Esophagus muscularis mucosa (tissue), 4 donors: ENCODE results near the gene SPNS3. TPM values are rescaled to one million over a fixed set of nuclear protein-coding genes. Genes with fewer than 3 reads are reported as not detected.

Experiments used
- DNase-seq: peaks from one replicate; pipeline ENCODE4 v3.0.0-alpha.2; 2017; ENCODE audit errors: extremely low spot score
- H3K27ac ChIP-seq, 4 donors: fragments of 200-600 bp; sonication (generic); replicated peaks in 1 of 4; 1 replicate in 3 of 4; 2 replicates in 1 of 4; pipeline ENCODE4 v1.5.1; 2016 to 2019; ENCODE audit warnings: mild to moderate bottlenecking in 1 of 4
- H3K27me3 ChIP-seq, 4 donors: fragments of 200-600 bp; sonication (generic); one replicate each; pipeline versions ENCODE4 v1.5.1 to v1.6.0; 2016 to 2019
- H3K36me3 ChIP-seq, 4 donors: fragments of 200-600 bp; sonication (generic); one replicate each; pipeline ENCODE4 v1.5.1; 2016 to 2019
- H3K4me1 ChIP-seq, 4 donors: fragments of 200-600 bp; sonication (generic); one replicate each; pipeline ENCODE4 v1.5.1; 2016 to 2019
- H3K4me3 ChIP-seq, 4 donors: fragments of 200-600 bp; sonication (generic); 1 replicate in 2 of 4; 2 replicates in 2 of 4; pipeline ENCODE4 v1.5.1; 2016 to 2019; ENCODE audit warnings: mild to moderate bottlenecking in 4 of 4, moderate library complexity in 1 of 4
- H3K9me3 ChIP-seq, 4 donors: fragments of 200-600 bp; sonication (generic); 1 replicate in 3 of 4; 2 replicates in 1 of 4; pipeline ENCODE4 v1.5.1; 2016 to 2019
- CTCF ChIP-seq, 3 experiments: fragments of 200-600 bp in 2 of 3; fragments of 450-650 bp in 1 of 3; sonication (generic) in 2 of 3; IDR thresholded peaks; one replicate each; pipeline ENCODE4 v1.5.1; 2017 to 2019; ENCODE audit warnings: antibody characterized with exemption in 3 of 3, mild to moderate bottlenecking in 2 of 3, moderate library complexity in 1 of 3
- EP300 ChIP-seq: sonication (generic); formaldehyde crosslinking; IDR thresholded peaks from one replicate; pipeline ENCODE4 v1.6.1; 2017; ENCODE audit warnings: antibody characterized with exemption
- POLR2A ChIP-seq: fragments of 450-650 bp; IDR thresholded peaks from one replicate; pipeline ENCODE4 v1.6.1; 2017; ENCODE audit warnings: antibody characterized with exemption, moderate library complexity, mild to moderate bottlenecking, low read depth
- POLR2AphosphoS5 ChIP-seq, 2 donors: sonication (generic); formaldehyde crosslinking; IDR thresholded peaks; one replicate each; pipeline ENCODE4 v1.6.1; 2017; ENCODE audit warnings: antibody characterized with exemption in 2 of 2
- WGBS: methylation state at CpG from one replicate; pipeline ENCODE4 v1.1.5; 2018; 5-methylcytosine and 5-hydroxymethylcytosine counted together
- intact Hi-C: fragments of 100-400 bp; cut with DNase I; formaldehyde crosslinking; loops from one replicate; pipeline ENCODE4 v1.15.1; 2023
- total RNA-seq, 4 donors: library from RNA; depleted of rRNA; stranded (reverse); fragments of >200 nt; gene quantifications; one replicate each; pipeline versions ENCODE4 v1.1.0 to v1.2.1, GENCODE V29; 2016

The SPNS3 gene
- total RNA-seq, 4 donors from 2014 or later, result 0.17 TPM; not detected in 3

GRCh38 chr17:4422864-4423263 lies 10.9 kb upstream of the SPNS3 start:
- DNase-seq, result no peak
- H3K36me3 ChIP-seq, result no peaks in the 10 kb centered on the region
- H3K4me3 ChIP-seq, result no peak overlapping the region
- H3K9me3 ChIP-seq, result no peaks in the 10 kb centered on the region
- H3K27me3 ChIP-seq, result no peaks in the 10 kb centered on the region
- TF ChIP-seq POLR2A (no peak), POLR2AphosphoS5 (IDR thresholded peaks at IDR 0.05) (no peak), CTCF (IDR thresholded peaks at IDR 0.05) (no peak), EP300 (no peak)
- peaks cover 0 to 6% (median 4%) of the 10 kb centered on the region in 4 donors for H3K4me1 ChIP-seq
- no peak overlapping the region for H3K27ac ChIP-seq
- WGBS, result 88% methylated on average over 6 of the region's 6 CpGs
- intact Hi-C loops, result loop anchor here (10.0 kb wide), 1 partner anchor 132 kb away; the partner anchor contains the start of gene MYBBP1A

- intact Hi-C loops, result loop anchor here (10.0 kb wide), 1 partner anchor 129 kb away; the partner anchor contains the start of gene MYBBP1A
- 80% methylated on average over 10 of the region's 10 CpGs for WGBS
- no peak for DNase-seq
- Histone ChIP-seq H3K4me1 (peaks cover 0 to 5% (median 4%) of the 10 kb centered on the region in 4 donors), H3K4me3 (no peak overlapping the region), H3K9me3 (no peaks in the 10 kb centered on the region), H3K27ac (no peak overlapping the region), H3K27me3 (no peaks in the 10 kb centered on the region), H3K36me3 (no peaks in the 10 kb centered on the region)
- TF ChIP-seq POLR2A (no peak), POLR2AphosphoS5 (IDR thresholded peaks at IDR 0.05) (no peak), EP300 (no peak), CTCF (IDR thresholded peaks at IDR 0.05) (no peak)
These were observed 8.3 kb upstream of the SPNS3 start for GRCh38 chr17:4425398-4425797.

GRCh38 chr17:4426499-4427208 lies 7.1 kb upstream of the SPNS3 start:
- DNase-seq, result no peak
- Histone ChIP-seq H3K4me3 (no peak overlapping the region), H3K36me3 (no peaks in the 10 kb centered on the region), H3K27me3 (no peaks in the 10 kb centered on the region), H3K9me3 (no peaks in the 10 kb centered on the region), H3K4me1 (no peaks in the 10 kb centered on the region), H3K27ac (no peak overlapping the region)
- WGBS, result 79% methylated on average over 10 of the region's 10 CpGs
- TF ChIP-seq EP300, result no peak
- no peak for TF ChIP-seq CTCF (IDR thresholded peaks at IDR 0.05)
- TF ChIP-seq POLR2A, result no peak
- no peak for TF ChIP-seq POLR2AphosphoS5 (IDR thresholded peaks at IDR 0.05)
- intact Hi-C loops, result loop anchor here (10.0 kb wide), 1 partner anchor 128 kb away; the partner anchor contains the start of gene MYBBP1A

GRCh38 chr17:4427505-4427904 lies 6.2 kb upstream of the SPNS3 start:
- intact Hi-C loops, result loop anchor here (10.0 kb wide), 1 partner anchor 127 kb away; the partner anchor contains the start of gene MYBBP1A
- H3K27ac ChIP-seq, result no peak overlapping the region
- no peak for TF ChIP-seq POLR2AphosphoS5 (IDR thresholded peaks at IDR 0.05)
- TF ChIP-seq CTCF (IDR thresholded peaks at IDR 0.05), result no peak
- TF ChIP-seq POLR2A, result no peak
- TF ChIP-seq EP300, result no peak
- H3K27me3 ChIP-seq, result no peaks in the 10 kb centered on the region
- no peaks in the 10 kb centered on the region for H3K4me1 ChIP-seq
- no peaks in the 10 kb centered on the region for H3K9me3 ChIP-seq
- no peak for DNase-seq
- 89% methylated on average over 11 of the region's 11 CpGs for WGBS
- H3K4me3 ChIP-seq, result no peak overlapping the region
- no peaks in the 10 kb centered on the region for H3K36me3 ChIP-seq
